OCI-LY3 (cell line): ENCODE data around the gene SFSWAP.

ENCODE experiments used
- EZH2phosphoT487 ChIP-seq: fragments of 200-600 bp; shearing (Covaris generic); IDR thresholded peaks from 2 replicates; pipeline ENCODE4 v1.6.1; 2018; ENCODE audit warnings: antibody characterized with exemption, mixed run types, low read depth
- TF ChIP-seq, protein P1 (sequence below): fragments of 200-600, 300-600 bp; sonication (generic); IDR thresholded peaks from 2 replicates; pipeline ENCODE4 v1.5.1; 2014; ENCODE audit warnings: antibody characterized with exemption, low read length, low read depth

DNA sequence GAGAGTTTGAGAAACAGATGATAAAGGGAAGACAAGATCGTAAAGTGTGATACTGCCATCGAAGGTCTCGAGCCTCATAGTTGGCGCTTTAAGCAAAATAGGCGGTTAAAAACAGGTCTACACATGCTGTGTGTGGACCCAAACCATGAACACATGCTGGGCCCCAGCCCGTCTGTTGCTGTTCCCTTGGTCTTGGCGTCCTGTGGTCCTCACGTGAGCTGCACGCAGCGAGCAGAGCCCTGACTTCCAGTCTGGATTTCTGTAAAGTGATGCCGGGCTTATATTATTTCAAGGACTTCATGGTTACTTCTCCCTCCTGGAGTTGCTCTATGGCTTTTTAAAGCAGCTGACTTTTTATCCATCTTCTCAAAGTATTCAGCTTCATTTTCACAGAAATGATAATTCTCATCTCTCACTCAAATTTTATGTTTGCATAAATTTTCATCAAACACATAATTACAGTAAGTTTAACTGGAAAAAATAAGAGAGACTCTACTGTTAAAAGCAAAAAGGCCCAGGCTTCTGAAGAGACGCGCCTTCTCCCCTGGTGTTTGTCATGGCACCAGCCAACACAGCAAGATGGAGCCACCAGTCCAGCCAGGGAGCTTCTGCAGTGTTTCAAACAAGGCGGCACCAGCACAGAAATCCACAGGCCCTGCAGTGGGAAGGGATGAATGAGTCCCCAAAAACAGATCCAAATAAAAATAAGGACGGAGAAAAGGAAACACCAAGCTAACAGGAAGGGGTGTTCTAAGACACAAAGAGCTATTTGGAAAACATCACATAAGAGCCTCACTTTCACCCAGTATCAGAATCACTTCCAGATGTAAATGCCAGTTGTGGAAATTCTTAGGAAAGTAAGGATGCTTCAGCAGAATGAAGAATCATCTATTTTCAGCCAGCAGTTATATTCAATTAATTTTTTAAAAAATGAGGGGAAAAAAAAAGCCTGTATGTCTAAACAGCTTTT is 24.9 kb downstream of the SFSWAP start:
- TF ChIP-seq, protein P1, sequence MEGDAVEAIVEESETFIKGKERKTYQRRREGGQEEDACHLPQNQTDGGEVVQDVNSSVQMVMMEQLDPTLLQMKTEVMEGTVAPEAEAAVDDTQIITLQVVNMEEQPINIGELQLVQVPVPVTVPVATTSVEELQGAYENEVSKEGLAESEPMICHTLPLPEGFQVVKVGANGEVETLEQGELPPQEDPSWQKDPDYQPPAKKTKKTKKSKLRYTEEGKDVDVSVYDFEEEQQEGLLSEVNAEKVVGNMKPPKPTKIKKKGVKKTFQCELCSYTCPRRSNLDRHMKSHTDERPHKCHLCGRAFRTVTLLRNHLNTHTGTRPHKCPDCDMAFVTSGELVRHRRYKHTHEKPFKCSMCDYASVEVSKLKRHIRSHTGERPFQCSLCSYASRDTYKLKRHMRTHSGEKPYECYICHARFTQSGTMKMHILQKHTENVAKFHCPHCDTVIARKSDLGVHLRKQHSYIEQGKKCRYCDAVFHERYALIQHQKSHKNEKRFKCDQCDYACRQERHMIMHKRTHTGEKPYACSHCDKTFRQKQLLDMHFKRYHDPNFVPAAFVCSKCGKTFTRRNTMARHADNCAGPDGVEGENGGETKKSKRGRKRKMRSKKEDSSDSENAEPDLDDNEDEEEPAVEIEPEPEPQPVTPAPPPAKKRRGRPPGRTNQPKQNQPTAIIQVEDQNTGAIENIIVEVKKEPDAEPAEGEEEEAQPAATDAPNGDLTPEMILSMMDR: no peak
- TF ChIP-seq EZH2phosphoT487: no peak
